ENCODE data around the gene RUNDC3A. TPM values are rescaled to one million over a fixed set of nuclear protein-coding genes. Genes with fewer than 3 reads are reported as not detected.
"Not testable (repeated sequence)": the region's sequence is repeated elsewhere in the genome, so short reads cannot be mapped to it uniquely, and the experiment has no call there.

RUNDC3A gene
- total RNA-seq, 1 donor from 2014 or later, result 0.40 TPM

- no peak for DNase-seq (ENCODE audit: low read depth)
These were observed 9.9 kb downstream of the RUNDC3A start for GRCh38 chr17:44318077-44318892.

- no peak for DNase-seq (ENCODE audit: low read depth)
These were observed 11.7 kb downstream of the RUNDC3A start for GRCh38 chr17:44320066-44320465.

GRCh38 chr17:44321246-44322120, 13.1 kb downstream of the RUNDC3A start:
- DNase-seq (ENCODE audit: low read depth), result no peak

- DNase-seq (ENCODE audit: low read depth), result no peak
These were observed 14.0 kb downstream of the RUNDC3A start for GRCh38 chr17:44322236-44322895.

GRCh38 chr17:44323359-44324091, 15.1 kb downstream of the RUNDC3A start:
- no peak for DNase-seq (ENCODE audit: low read depth)

- DNase-seq (ENCODE audit: low read depth), result peak; percentile 12
These were observed 15.7 kb downstream of the RUNDC3A start for GRCh38 chr17:44324092-44324570.

GRCh38 chr17:44324571-44325275, 16.3 kb downstream of the RUNDC3A start, which contains the start of gene SLC25A39:
SLC25A39 (minus strand) TSS chr17:44324823; CDS start chr17:44323562, 1,261 bp downstream.
- DNase-seq (ENCODE audit: low read depth), result peak; percentile 92

GRCh38 chr17:44326861-44327444, 18.6 kb downstream of the RUNDC3A start:
- DNase-seq (ENCODE audit: low read depth), result peak; percentile 98

GRCh38 chr17:44327715-44328449, 19.5 kb downstream of the RUNDC3A start:
- no peak for DNase-seq (ENCODE audit: low read depth)

GRCh38 chr17:44329516-44329915, 21.1 kb downstream of the RUNDC3A start:
- DNase-seq (ENCODE audit: low read depth), result not testable (repeated sequence)

GRCh38 chr17:44330263-44330662, 21.9 kb downstream of the RUNDC3A start:
- not testable (repeated sequence) for DNase-seq (ENCODE audit: low read depth)

GRCh38 chr17:44331249-44331760, 22.9 kb downstream of the RUNDC3A start:
- DNase-seq (ENCODE audit: low read depth), result peak; percentile 90

- DNase-seq (ENCODE audit: low read depth), result no peak
These were observed 25.0 kb downstream of the RUNDC3A start for GRCh38 chr17:44333371-44333770.

- no peak for DNase-seq (ENCODE audit: low read depth)
These were observed 25.9 kb downstream of the RUNDC3A start for GRCh38 chr17:44334315-44334714.

- DNase-seq (ENCODE audit: low read depth), result no peak
These were observed 26.3 kb downstream of the RUNDC3A start for GRCh38 chr17:44334727-44335126.

- DNase-seq (ENCODE audit: low read depth), result no peak
These were observed 27.2 kb downstream of the RUNDC3A start for GRCh38 chr17:44335564-44335963.

GRCh38 chr17:44335968-44336367, 27.6 kb downstream of the RUNDC3A start:
- no peak for DNase-seq (ENCODE audit: low read depth)

GRCh38 chr17:44338702-44339101, 30.3 kb downstream of the RUNDC3A start:
- DNase-seq (ENCODE audit: low read depth), result no peak

GRCh38 chr17:44340553-44340952, 32.2 kb downstream of the RUNDC3A start:
- not testable (repeated sequence) for DNase-seq (ENCODE audit: low read depth)

Measured in myocyte (in vitro differentiated cells).